Stimulated activated CD4-positive, alpha-beta T cell treated with anti-CD3 and anti-CD28 coated beads, Interleukin-4, amount 100 ng/mL, for 24 hours (primary cell): ENCODE data around the gene TOR1AIP1.
"Not testable (repeated sequence)": the region's sequence is repeated elsewhere in the genome, so short reads cannot be mapped to it uniquely, and the experiment has no call there.

Experiments used
- DNase-seq: peaks from one replicate; pipeline ENCODE4 v3.0.0-alpha.2; 2020

Gene TOR1AIP1

GRCh38 chr1:179882253-179883039, at the start of gene TOR1AIP1:
Gene TOR1AIP1, plus strand, starts transcription at chr1:179882285. Its CDS starts 218 bp downstream, at chr1:179882503.
- DNase-seq = peak; percentile 97

GRCh38 chr1:179836686-179837445, 45.2 kb upstream of the TOR1AIP1 start:
- DNase-seq = not testable (repeated sequence)

- no peak for DNase-seq
Observed at GRCh38 chr1:179840107-179840506, 42.0 kb upstream of the TOR1AIP1 start.

GRCh38 chr1:179848233-179848632, 33.9 kb upstream of the TOR1AIP1 start:
- DNase-seq = no peak

GRCh38 chr1:179853102-179853501, 29.0 kb upstream of the TOR1AIP1 start:
- no peak for DNase-seq

- not testable (repeated sequence) for DNase-seq
Observed at GRCh38 chr1:179855831-179856230, 26.3 kb upstream of the TOR1AIP1 start.

GRCh38 chr1:179856296-179856695, 25.8 kb upstream of the TOR1AIP1 start:
- no peak for DNase-seq

- DNase-seq = no peak
Observed at GRCh38 chr1:179857009-179857408, 25.1 kb upstream of the TOR1AIP1 start.

- no peak for DNase-seq
Observed at GRCh38 chr1:179860652-179861051, 21.4 kb upstream of the TOR1AIP1 start.

GRCh38 chr1:179865377-179865776, 16.7 kb upstream of the TOR1AIP1 start:
- no peak for DNase-seq

GRCh38 chr1:179866616-179867015, 15.5 kb upstream of the TOR1AIP1 start:
- DNase-seq = no peak

- DNase-seq = peak; percentile 39
Observed at GRCh38 chr1:179867493-179868330, 14.4 kb upstream of the TOR1AIP1 start.

GRCh38 chr1:179870870-179871269, 11.2 kb upstream of the TOR1AIP1 start:
- DNase-seq = no peak

- no peak for DNase-seq
Observed at GRCh38 chr1:179871940-179872339, 10.1 kb upstream of the TOR1AIP1 start.

GRCh38 chr1:179872558-179872957, 9.5 kb upstream of the TOR1AIP1 start:
- DNase-seq = no peak

GRCh38 chr1:179873438-179873851, 8.6 kb upstream of the TOR1AIP1 start:
- DNase-seq = no peak

- no peak for DNase-seq
Observed at GRCh38 chr1:179875596-179876299, 6.3 kb upstream of the TOR1AIP1 start.

- DNase-seq = no peak
Observed at GRCh38 chr1:179876300-179876715, 5.8 kb upstream of the TOR1AIP1 start.

- peak; percentile 90 for DNase-seq
Observed at GRCh38 chr1:179877586-179878265, 4.4 kb upstream of the TOR1AIP1 start, which contains the start of gene TOR1AIP2. Gene TOR1AIP2, minus strand, starts transcription at chr1:179877803. Its CDS starts 25,138 bp downstream, at chr1:179852665.

GRCh38 chr1:179879797-179880196, 2.3 kb upstream of the TOR1AIP1 start:
- no peak for DNase-seq

GRCh38 chr1:179881642-179882252, 338 bp upstream of the TOR1AIP1 start:
- DNase-seq = no peak
